WTC11 (cell line): ENCODE results near the gene VEGFB. TPM values are rescaled to one million over a fixed set of nuclear protein-coding genes. Genes with fewer than 3 reads are reported as not detected.
A peak's percentile ranks its signal among the peaks of the same experiment; 100 is the strongest.

Source experiments
- ATAC-seq: fragments of 200-7000 bp; cut with Tn5 transposase; 2 replicates; pipeline ENCODE4 v1.10.0; 2021; ENCODE audit warnings: mild to moderate bottlenecking, moderate library complexity
- CTCF ChIA-PET: fragments of 300-600 bp; sonication (Branson Sonifier 250); formaldehyde crosslinking; loops from one replicate; lab custom pipeline; 2021; ENCODE audit warnings: antibody characterized with exemption; lab: Charles Lee
- POLR2A ChIA-PET: fragments of 350-600 bp; sonication (Branson Sonifier 250); formaldehyde crosslinking; loops from one replicate; lab custom pipeline; 2021; ENCODE audit warnings: antibody characterized with exemption; lab: Charles Lee
- DNase-seq: peaks from one replicate; pipeline ENCODE4 v3.0.0; 2021; ENCODE audit warnings: low spot score
- H3K27ac Mint-ChIP-seq: 2 replicates; pipeline ENCODE4 v1.8.0; 2021; ENCODE audit warnings: mixed read lengths
- H3K27me3 Mint-ChIP-seq: 2 replicates; pipeline ENCODE4 v1.8.0; 2021; ENCODE audit warnings: low read depth, mild to moderate bottlenecking, moderate library complexity, mixed read lengths
- H3K36me3 Mint-ChIP-seq: 2 replicates; pipeline ENCODE4 v1.8.0; 2021; ENCODE audit warnings: mixed read lengths
- H3K4me1 Mint-ChIP-seq: 2 replicates; pipeline ENCODE4 v1.8.0; 2022; ENCODE audit warnings: mixed read lengths
- H3K4me3 Mint-ChIP-seq: 2 replicates; pipeline ENCODE4 v1.8.0; 2021; ENCODE audit warnings: mild to moderate bottlenecking, moderate library complexity, mixed read lengths
- H3K9me3 Mint-ChIP-seq: 2 replicates; pipeline ENCODE4 v1.8.0; 2021; ENCODE audit warnings: mixed read lengths
- AR ChIP-seq: fragments of 250-450 bp; sonication (Bioruptor Pico); IDR thresholded peaks from 2 replicates; pipeline ENCODE4 v1.9.0; 2021; ENCODE audit warnings: mild to moderate bottlenecking
- ARID4B ChIP-seq: sonication (generic); formaldehyde crosslinking; IDR thresholded peaks from 2 replicates; pipeline ENCODE4 v1.8.0; 2023; ENCODE audit warnings: missing genetic modification reagents, mild to moderate bottlenecking, borderline replicate concordance
- CBFB ChIP-seq: sonication (generic); formaldehyde crosslinking; IDR thresholded peaks from 2 replicates; pipeline ENCODE4 v1.8.1; 2022; ENCODE audit warnings: mild to moderate bottlenecking, low read depth, missing genetic modification reagents
- CTCF ChIP-seq: fragments of 200-600 bp; IDR thresholded peaks from 2 replicates; pipeline ENCODE4 v1.8.0; 2022; ENCODE audit warnings: antibody characterized with exemption
- E2F5 ChIP-seq: sonication (generic); formaldehyde crosslinking; IDR thresholded peaks from 2 replicates; pipeline ENCODE4 v1.8.1; 2022; ENCODE audit warnings: mild to moderate bottlenecking, moderate library complexity, missing genetic modification reagents
- HMGXB4 ChIP-seq: sonication (generic); formaldehyde crosslinking; IDR thresholded peaks from 2 replicates; pipeline ENCODE4 v1.8.1; 2023; ENCODE audit warnings: mild to moderate bottlenecking, moderate library complexity, missing genetic modification reagents
- JAZF1 ChIP-seq: fragments of 250-450 bp; sonication (Bioruptor Pico); IDR thresholded peaks from 2 replicates; pipeline ENCODE4 v1.9.0; 2021; ENCODE audit warnings: moderate library complexity, mild to moderate bottlenecking, inconsistent platforms
- SP1 ChIP-seq: sonication (generic); formaldehyde crosslinking; conservative IDR thresholded peaks from 2 replicates; pipeline ENCODE4 v1.8.1; 2022; ENCODE audit warnings: missing genetic modification reagents
- TEAD1 ChIP-seq: sonication (generic); formaldehyde crosslinking; IDR thresholded peaks from 2 replicates; pipeline ENCODE4 v1.8.0; 2022; ENCODE audit warnings: mild to moderate bottlenecking, missing genetic modification reagents
- ZNF263 ChIP-seq: sonication (generic); formaldehyde crosslinking; IDR thresholded peaks from 2 replicates; pipeline ENCODE4 v1.8.1; 2022; ENCODE audit warnings: low read depth, mild to moderate bottlenecking, moderate library complexity, missing genetic modification reagents
- ZNF425 ChIP-seq: fragments of 250-450 bp; sonication (Bioruptor Pico); conservative IDR thresholded peaks from 2 replicates; pipeline ENCODE4 v1.9.0; 2021; ENCODE audit warnings: mild to moderate bottlenecking
- ZNF512 ChIP-seq: sonication (generic); formaldehyde crosslinking; IDR thresholded peaks from 2 replicates; pipeline ENCODE4 v1.8.1; 2022; ENCODE audit warnings: missing genetic modification reagents, borderline replicate concordance
- ZNF671 ChIP-seq: fragments of 250-450 bp; sonication (Bioruptor Pico); IDR thresholded peaks from 2 replicates; pipeline ENCODE4 v1.8.0; 2021; ENCODE audit warnings: mild to moderate bottlenecking
- total RNA-seq: library from RNA; stranded (reverse); gene quantifications from 3 replicates; pipeline ENCODE4 v1.2.3, GENCODE V29; 2021

The VEGFB gene
- total RNA-seq, 1 experiment from 2014 or later = 51.7 TPM

GRCh38 chr11:64231546-64231945 lies 2.8 kb upstream of the VEGFB start (continued):
- TF ChIP-seq CTCF = no peak

- TF ChIP-seq HMGXB4 = no peak
- TF ChIP-seq E2F5 (CRISPR knock-in tag) = no peak
- TF ChIP-seq JAZF1 (CRISPR knock-in tag) = no peak
- no peak for TF ChIP-seq SP1 (CRISPR knock-in tag)
- no peak for TF ChIP-seq ARID4B
- no peak for TF ChIP-seq CTCF
- no peak for TF ChIP-seq AR (CRISPR knock-in tag)
- no peak for TF ChIP-seq ZNF263
- no peak for TF ChIP-seq CBFB (CRISPR knock-in tag)
- no peak for TF ChIP-seq ZNF512 (CRISPR knock-in tag)
- no peak for TF ChIP-seq ZNF671 (CRISPR knock-in tag)
- TF ChIP-seq ZNF425 (CRISPR knock-in tag) = no peak
- TF ChIP-seq TEAD1 (CRISPR knock-in tag) = no peak
- ChIA-PET CTCF (interaction anchor here (1.5 to 5.4 kb wide), 4 partner anchors 15 to 28 kb away, joined by 3 to 35 read pairs (median 18); partner anchors contain the start of gene PLCB3), POLR2A (interaction anchor here (1.3 to 1.5 kb wide), 2 partner anchors 9 to 72 kb away, joined by 3 to 4 read pairs; partner anchors contain the start of gene FKBP2)
Observed at GRCh38 chr11:64232182-64232966, 2.0 kb upstream of the VEGFB start.

More at GRCh38 chr11:64232182-64232966, 2.0 kb upstream of the VEGFB start:
- Mint-ChIP-seq H3K4me3 (peak overlapping the region; percentile 82), H3K9me3 (no peaks in the 10 kb centered on the region), H3K27ac (no peak overlapping the region), H3K4me1 (peaks cover 31% of the 10 kb centered on the region), H3K36me3 (peaks cover 3% of the 10 kb centered on the region; the same call in 1 of the 2 replicates), H3K27me3 (peaks cover 16% of the 10 kb centered on the region)
- no peak for ATAC-seq
- no peak for DNase-seq
